Keratinocyte (primary cell): ENCODE measurements around the gene HOXC6.

Experiments
- EZH2 ChIP-seq: IDR thresholded peaks from one replicate; pipeline ENCODE4 v1.6.1; 2012; ENCODE audit warnings: inconsistent platforms, mild to moderate bottlenecking, low read length, moderate library complexity
- TF ChIP-seq, protein P1 (sequence below), 3 experiments: IDR thresholded peaks in 1 of 3; conservative IDR thresholded peaks in 1 of 3; optimal IDR thresholded peaks in 1 of 3; 2 replicates in 2 of 3; 3 replicates in 1 of 3; pipeline versions ENCODE3 to v1.5.1; 2011; ENCODE audit warnings: low read length in 3 of 3, mild to moderate bottlenecking in 3 of 3, moderate library complexity in 2 of 3, control low read depth in 1 of 3, inconsistent platforms in 1 of 3; ENCODE audit not compliant: insufficient read depth in 2 of 3; ENCODE audit errors: extremely low read depth in 1 of 3

DNA sequence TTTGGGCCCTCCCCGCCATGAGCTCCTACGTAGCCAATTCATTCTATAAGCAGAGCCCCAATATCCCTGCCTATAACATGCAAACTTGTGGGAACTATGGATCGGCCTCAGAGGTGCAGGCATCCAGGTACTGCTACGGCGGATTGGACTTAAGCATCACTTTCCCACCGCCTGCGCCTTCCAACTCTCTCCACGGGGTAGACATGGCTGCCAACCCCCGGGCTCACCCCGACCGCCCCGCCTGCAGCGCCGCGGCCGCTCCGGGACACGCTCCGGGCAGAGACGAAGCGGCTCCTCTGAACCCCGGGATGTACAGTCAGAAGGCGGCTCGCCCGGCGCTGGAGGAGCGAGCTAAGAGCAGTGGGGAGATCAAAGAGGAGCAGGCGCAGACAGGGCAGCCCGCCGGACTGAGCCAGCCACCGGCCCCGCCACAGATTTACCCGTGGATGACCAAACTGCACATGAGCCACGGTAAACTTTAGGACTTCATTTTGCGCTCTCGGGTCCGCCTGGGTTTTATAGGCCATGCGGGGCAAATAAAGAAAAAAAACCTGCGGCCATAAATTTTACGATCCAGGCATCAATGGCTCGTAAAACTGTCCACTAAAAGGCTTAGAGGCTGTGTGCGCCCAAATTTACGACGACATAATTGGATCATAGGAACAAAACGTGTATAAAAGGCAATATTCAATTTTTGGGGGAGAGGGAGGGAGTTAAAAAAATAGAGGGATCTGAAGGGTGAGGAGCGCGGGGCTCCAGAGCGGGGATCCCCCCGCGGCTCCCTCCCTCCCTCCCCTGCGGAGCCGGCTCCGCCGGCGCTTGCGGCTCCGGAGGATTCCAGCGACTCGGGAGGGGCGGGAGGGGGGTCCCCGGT, 5.1 kb downstream of the HOXC6 start:
- TF ChIP-seq, protein P1, sequence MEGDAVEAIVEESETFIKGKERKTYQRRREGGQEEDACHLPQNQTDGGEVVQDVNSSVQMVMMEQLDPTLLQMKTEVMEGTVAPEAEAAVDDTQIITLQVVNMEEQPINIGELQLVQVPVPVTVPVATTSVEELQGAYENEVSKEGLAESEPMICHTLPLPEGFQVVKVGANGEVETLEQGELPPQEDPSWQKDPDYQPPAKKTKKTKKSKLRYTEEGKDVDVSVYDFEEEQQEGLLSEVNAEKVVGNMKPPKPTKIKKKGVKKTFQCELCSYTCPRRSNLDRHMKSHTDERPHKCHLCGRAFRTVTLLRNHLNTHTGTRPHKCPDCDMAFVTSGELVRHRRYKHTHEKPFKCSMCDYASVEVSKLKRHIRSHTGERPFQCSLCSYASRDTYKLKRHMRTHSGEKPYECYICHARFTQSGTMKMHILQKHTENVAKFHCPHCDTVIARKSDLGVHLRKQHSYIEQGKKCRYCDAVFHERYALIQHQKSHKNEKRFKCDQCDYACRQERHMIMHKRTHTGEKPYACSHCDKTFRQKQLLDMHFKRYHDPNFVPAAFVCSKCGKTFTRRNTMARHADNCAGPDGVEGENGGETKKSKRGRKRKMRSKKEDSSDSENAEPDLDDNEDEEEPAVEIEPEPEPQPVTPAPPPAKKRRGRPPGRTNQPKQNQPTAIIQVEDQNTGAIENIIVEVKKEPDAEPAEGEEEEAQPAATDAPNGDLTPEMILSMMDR (optimal IDR thresholded peaks at IDR 0.05 in 1 of 3, IDR thresholded peaks at IDR 0.05 in 1 of 3, conservative IDR thresholded peaks at IDR 0.05 in 1 of 3; ENCODE audit: extremely low read depth in 1 of 3, insufficient read depth in 2 of 3, low read length in 3 of 3) = no peak
- TF ChIP-seq EZH2 = no peak
